ENCODE measurements around the gene POLN.

The POLN gene

DNA sequence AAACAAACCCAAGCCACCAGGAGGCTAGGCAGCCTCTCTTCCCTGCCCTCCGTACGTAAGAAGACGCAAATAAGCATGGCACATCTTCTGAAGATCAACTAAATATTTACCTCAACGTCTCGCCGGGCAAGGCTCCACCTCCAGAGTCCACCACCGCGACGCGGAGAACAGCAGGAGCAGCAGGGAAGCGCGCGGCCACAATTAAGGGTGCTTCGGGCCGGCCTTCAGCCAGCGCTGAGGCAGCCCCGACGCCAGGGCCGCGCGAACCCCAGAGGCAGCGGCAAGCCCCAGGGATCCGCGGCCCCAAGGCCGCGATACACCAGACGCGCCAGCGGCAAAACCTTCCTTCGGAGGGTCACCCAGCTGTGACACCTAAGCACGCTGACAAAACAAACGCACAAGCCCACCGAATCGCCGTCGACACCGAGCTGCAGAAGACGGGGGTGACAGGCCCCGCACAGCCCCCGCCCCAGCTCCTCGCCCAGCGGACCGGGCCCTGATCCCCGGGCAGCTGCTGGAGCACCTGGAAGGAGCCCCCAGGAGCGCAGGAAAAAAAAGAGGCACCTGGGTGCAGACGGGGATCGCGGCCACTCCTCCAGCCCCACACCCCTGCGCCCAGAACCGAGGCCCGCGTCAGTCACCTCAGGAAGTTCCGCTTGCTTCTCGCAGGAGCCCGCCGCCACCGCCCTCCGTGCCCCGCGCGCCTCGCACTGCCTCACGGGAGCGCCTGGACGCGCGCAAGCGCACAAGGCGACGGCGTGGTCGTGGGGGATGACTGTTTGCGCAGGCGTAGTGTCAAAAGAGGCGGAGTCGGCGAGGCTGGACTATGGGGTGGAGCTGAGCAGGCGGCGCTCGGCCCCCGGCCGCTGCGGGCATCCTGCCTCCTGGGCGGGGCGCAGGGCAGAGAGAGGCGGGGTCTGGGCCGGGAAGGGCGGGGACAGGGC is at the start of gene POLN, which contains the start of gene HAUS3:
Gene POLN, minus strand, starts transcription at position 712 of the 944 bp plus-strand sequence. CDS start 12,890 bp downstream, outside the sequence.
Gene HAUS3, minus strand, starts transcription at position 712 of the 944 bp plus-strand sequence. CDS start 1,175 bp downstream, outside the sequence.
- DNase-seq (ENCODE audit: low read depth): peak; percentile 91

DNA sequence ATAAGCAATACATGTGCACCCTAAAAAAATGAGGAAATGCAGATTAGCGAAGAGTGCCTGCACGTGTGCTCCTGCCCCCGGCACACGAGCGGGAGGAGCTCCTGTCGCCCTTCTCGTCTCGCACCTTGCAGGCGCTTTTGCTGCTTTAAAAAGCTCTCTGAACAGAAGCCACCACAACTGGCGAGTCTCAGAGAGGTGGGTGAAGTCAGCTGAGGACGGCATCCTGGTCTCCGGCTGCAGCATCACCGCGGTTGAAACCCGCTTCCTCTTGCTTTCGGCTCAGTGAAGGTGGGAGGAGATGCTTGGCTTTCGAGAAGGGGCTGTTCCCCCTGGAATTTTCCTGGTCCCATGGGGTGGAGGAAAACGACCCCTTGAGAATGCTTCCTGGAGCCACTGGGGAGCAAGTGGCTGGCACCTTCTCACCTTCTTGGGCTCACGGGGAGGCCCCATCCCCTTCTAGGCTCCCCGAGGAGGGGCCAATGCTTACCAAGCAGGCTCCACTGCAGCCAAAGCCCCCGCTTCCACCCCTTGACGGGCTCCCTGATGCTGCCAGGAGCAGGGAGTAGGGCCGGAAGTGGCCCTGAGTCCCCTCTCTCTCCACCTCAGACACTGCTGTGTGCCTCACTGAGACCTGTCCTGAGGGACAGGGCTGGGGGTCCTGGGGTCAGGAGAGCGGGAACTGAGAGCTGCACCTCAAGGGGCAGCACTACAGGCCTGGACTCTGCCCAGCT is 49.2 kb upstream of the POLN start:
- DNase-seq (ENCODE audit: low read depth): no peak

DNA sequence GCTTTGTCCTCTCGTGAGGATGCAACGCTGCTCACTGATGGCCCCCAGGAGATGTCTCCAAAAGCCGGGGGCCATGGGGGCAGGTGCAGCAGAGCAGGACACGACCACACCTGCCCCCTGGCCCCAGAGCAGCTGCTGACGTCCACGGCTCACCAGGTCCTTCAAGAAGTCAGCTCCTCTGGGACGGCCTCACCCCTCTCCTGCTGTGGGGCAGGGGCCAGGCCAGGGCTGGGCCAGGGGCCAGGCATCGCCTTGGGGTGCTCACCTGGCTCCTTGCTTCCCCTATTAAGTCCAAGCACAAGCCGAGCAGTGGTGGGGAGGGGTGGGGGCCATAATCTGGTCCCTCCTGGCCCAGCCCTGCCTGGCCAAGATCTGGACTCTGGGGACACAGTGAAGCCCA is 48.6 kb upstream of the POLN start:
- no peak for DNase-seq (ENCODE audit: low read depth)

DNA sequence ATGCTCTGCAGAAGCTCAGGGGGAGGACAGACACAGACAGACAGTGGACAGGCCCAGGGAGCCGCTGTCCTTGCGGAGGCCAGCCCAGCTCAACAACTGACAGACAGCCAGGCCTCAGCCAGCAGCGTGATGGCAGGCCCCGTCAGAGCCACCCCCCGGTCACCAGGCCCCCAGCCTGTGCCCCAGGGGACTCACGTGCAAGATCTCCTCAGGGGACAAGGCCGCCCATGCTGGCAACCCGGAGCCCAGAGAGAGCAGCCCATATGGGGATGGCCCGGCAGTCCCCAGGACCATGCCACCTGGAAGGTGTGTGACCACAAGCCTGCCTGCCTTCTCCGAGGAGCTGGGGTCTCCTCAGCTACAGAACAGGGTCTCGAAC is 48.0 kb upstream of the POLN start:
- DNase-seq (ENCODE audit: low read depth): no peak

DNA sequence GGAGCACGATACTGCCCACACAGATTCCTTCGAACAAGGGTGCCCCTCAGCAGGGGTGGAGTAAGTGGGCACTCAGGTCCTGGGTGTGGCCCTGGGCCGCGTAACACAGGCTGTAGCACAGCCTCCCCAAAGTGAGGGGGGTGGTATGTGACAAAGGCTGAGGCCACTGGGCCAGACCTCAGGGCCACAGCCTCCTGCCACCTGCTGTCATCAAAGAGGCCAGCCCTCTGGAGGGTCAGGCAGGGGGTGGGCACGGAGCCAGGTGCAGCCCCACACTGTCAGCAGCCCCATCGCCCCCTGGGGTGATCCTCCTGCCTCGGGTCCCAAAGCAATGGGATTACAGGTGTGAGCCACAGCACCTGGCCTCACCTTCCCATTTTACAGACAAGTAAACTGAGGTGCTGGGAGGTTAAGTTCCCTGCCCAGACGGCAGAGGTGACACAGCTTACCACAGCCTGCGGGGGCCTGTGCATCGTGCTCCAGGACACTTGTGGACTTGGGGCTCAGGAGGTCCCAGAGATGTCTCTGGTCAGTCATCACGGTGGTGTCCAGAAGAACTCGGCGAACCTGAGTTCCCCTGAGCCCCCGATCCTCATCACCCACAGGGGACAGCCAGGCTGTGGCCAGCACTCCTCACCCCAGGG is 47.5 kb upstream of the POLN start:
- no peak for DNase-seq (ENCODE audit: low read depth)

DNA sequence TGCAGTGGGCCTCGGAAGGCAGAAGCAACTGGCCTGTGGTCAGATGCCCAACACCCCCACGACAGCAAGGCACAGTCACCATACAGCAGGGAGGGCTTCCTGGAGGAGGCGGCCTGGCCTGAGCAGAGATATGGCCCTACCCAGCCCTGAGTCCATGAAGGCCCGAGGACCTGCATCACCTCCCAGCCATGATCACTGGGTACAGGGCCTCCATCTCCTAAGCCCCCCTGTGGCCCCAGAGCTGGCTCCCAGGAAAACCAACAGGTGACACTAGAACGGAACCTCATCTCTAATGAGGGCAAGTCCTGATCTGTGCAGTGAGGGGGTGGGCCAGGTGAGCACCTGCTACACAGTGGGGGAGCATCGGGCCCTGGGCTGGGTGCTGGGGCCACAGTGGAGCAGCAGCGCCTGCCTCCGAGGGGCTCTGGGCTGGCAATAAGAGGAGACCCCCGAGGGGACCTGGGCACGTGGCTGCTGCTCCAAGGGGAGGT is 46.2 kb upstream of the POLN start:
- DNase-seq (ENCODE audit: low read depth): no peak

DNA sequence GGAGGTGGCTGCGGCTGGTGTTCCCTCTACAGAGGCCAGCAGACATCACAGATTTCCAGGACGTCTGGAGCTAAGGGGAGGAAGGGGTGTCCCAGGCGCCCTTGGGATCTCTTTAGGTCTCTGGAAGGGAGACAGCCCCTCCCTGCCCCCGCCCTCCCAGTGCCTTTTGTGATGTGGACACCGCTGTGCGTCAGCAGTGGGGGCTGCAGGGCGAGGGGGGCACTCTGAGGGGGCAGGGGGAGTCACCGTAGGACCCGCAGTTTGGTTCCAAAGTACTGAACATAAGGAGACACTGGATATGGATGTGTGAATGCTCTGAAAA is 45.6 kb upstream of the POLN start:
- no peak for DNase-seq (ENCODE audit: low read depth)

DNA sequence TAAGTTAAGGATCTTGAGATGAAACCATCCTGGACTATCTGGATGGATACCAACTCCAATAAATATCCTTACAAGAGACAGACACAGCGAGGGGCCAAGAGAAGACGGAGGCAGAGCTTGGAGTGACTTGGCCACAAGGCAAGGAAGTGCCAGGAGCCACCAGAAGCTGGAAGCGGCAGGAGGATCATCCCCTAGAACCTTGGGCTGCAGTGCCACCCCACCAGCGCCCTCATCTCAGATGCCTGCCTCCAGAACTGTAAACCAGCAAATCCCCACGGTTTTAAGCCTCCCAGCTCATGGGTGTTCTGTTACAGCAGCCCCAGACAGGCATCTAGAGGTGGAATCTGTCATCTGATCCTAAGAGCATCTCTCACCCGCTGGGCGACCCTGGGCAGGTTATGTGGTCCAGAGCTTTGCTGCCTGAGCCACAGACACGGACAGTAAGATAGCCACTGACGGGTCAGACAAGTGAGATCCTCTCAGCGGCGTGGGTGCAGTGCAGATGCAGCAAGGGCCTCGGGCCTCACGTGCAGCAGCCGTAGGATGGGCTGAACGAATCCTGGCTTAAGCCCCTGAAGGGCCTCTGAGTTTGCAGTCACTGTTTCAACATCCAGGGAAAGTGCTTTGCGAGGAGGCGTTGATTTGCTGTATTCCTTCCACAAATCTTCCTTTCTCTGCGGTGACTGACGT is 45.1 kb upstream of the POLN start:
- no peak for DNase-seq (ENCODE audit: low read depth)

DNA sequence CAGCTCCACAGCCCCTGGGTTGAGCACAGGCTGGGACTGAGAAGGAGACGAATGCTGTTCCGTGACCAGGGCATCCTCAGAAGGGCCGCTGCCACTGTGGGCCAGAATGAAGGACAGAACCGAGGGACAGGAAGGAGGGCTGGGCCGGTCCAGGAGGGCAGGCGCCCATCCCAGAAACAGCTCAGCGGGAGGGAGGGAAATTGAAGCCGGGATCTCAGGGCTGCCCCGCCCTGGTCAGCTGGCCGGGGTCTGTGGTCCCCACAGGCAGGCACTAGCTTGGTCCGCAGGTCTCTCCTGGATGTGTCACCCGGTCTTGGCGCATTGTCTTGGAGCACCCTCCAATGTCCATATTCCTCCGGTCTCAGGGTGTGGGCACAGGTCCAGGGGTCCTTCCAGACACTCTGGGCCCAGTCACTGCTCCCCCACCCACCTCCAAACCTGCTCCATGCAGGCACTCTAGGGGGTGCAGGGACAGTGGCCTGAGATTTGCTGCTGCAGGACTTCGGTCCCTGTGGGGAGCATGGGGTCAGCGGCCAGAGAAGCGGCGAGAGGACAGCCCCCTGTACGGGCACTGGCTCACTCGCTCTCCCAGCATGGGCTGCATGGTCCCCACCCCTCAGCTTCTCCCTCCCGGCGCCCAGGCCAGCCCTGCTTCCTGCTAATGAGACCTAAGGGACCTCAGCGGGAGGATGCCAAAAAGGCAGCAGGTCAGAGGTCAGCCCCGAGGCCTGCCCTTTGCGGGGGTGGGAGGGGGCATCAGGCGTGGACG is 43.9 kb upstream of the POLN start:
- DNase-seq (ENCODE audit: low read depth): no peak

DNA sequence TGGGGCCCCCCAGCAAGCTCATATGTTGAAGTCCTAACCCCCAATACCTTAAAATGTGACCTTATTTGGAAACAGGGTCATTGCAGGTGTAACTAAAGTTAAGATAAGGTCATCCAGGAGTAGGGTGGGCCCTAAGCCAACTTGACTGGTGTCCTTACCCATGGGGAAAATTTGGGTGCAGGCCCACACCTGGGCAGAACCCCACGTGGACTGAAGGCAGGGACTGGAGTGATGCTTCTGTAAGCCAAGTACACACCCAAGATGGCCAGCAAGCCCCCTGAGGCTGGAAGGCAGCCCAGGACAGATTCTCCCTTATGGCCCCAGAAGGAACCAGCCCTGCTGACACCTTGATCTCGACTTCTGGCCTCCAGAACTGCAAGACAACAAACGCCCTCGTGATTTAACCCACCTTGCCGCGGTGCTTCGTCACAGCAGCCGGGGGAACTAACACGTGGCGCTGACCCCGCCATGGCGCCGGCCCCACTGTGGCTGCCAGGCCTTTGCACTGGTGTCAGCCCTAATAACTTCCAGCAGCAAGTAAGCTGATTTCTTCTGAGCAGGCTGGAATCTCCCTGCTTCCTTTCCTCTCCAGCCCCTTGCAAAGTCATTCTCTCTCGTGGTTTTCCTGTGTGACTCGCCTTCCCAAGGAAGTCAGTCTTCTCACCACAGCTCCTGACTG is 43.2 kb upstream of the POLN start:
- DNase-seq (ENCODE audit: low read depth): peak; percentile 52

DNA sequence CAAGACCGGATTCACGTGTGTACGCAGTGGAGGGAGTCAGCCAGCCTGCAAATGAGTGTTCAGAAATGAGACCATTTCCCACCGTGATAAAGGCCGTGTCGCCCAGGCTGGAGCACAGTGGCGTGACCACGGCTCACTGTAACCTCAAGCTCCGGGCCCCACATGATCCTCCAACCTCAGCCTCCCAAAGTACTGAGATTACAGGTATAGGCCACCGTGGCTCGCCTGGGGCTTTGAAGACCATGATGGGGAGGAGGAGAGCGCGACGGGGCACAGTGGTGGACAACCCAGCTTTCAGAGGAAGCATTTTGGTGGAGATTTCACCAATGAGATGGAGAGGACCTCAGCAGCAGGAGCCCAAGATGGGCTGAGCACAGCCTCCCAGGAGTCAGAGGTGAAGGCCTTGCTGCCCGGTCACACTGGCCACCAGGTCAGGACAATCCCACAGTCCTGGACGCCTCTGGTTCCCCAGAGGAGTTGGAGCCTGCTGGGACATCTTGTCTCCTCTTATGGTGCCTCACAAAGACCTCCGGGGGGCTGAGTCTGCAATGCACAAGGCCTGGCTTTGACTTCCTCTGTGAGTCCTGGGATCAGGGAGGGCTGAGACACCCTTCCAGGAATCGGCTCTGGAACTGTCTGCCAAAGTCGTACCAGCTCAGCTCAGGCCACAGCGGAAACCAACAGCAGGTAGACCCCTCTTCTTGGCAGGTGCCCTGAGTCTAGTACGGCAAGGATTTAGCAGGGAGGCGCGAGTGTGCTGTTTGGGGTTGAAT is 42.4 kb upstream of the POLN start:
- no peak for DNase-seq (ENCODE audit: low read depth)

DNA sequence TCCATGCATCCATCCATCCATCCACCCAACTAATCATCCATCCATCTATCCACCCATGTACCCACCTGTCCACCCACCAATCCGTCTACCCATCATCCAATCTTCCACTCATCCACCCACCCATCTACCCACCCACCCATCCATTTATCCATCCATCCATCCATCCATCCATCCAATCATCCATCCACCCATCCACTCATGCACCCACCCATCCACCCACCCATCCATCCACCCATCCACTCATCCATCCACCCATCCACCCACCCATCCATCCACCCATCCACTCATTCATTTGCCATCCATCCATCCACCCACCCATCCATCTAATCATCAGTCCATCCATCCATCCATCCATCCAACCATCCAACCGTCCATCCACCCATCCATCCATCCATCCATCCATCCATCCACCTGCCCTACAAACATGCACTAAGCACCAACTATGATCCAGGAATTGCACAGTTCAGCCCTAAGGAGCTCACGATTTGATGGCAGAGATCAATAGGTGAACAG is 41.3 kb upstream of the POLN start:
- DNase-seq (ENCODE audit: low read depth): no peak

DNA sequence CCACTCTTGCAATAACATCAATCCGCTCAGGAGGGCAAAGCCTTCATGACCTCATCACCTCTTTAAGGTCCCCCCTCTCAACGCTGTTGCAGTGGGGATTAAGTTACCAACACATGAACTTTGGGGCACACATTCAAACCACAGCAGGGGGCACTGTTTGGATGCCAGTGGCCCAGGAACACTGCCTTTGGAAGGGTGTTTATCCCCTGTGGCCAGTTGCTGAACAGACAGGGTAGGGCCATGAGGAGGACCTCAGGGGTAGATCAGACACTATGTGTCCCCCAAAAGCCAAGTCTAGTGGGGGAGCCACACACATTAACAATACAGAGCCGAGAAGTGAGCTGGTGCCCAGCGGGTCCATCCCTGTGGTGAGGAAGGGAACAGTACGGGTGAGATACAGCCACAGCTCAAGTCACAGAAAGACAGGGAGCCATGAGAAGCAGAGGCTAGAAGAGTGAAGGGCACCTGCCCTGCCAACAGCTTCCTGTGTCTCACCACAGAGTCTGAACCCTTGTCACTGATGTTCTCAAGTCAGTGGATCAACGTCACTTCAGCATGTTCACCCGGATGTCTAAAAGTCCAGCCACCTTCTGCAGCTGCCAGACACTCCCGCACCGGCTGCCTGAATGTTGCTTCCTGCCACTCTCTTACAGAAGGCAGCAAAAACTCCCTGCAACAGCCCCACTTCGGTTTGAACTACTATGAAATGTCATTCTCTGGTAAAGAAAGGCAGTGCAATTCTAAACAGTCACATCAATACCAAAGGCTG is 39.8 kb upstream of the POLN start:
- no peak for DNase-seq (ENCODE audit: low read depth)

DNA sequence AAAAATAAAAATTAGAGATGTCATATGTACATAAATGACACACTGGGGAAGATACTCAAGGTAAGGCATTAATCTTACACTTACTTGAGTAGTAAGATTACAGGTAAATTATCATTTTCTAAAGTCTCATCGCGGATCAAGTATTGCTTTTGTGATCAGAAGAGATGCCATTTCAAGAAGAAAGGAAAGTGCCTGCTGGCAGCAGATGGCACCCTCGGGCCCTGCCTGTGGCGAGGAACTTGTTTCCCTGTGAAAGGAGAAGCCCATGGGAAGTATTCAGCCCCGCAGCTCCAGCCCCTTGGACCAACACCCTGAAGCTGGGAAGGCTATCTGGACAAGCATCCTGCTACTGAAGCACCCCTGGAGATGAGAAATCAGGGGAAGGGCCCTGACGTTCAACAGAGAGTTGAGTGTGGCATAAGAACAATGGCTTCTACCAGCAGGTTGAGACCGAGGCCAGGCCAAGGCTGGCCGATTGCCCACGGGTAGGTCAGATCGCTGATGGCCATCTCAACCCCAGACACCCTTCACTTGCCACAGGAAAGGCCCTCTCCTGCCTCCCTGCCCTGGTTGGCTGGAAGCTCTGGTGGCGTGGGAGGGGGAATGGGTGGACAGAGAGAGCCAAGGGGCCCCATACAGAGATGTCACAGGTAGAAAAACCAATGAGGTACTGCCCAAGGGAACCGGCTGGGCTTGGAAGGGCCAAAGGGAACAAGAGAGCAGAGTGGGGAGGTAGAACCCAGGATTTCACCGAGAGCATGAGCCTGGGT is 38.8 kb upstream of the POLN start:
- no peak for DNase-seq (ENCODE audit: low read depth)

DNA sequence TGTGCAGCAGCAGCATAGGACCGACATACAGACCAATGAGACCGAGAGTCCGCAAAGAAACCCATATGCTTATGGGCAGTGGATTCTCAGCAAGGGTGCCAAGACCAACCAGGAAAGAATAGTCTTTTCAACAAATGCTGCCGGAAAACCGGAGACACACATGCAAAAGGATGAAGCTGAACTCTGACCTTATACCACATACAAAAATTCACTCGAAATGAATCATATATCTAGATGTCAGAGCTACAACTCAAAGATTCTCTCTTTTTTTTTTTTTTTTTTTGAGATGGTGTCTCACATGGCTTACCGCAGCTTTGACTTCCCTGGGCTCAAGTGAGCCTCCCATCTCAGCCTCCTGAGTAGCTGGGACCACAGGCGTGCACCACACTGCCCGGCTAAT is 36.0 kb upstream of the POLN start:
- no peak for DNase-seq (ENCODE audit: low read depth)

DNA sequence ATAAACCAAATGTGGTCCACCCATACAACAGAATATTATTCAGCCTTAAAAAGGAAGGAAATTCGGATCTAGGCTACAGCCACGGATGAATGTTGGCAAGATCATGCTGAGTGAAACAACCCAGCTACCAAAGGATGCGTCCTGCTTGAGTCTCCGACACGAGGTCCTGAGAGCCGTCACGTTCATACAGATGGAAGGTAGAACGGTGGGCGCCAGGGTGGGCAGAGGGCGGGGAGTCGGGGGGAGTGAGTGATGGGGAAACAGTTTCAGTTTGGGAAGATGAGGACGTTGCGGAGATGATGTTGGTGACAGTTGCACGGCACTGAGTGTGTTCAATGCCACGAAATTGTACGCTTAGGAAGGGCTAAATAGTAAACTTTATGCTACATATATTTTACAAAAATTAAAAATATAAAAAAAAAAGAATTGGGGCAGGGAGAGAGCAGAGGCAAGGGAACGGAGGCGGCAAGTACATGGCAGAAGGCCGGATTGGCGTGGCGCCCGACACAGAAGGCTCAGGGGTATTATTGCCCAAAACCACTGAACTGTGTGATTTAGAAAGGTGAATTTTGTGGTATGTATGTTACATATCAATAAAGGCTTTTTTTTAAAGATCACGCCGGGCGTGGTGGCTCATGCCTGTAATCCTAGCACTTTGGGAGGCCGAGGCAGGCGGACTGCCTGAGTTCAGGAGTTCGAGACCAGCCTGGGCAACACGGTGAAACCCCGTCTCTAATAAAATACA is 34.8 kb upstream of the POLN start:
- no peak for DNase-seq (ENCODE audit: low read depth)

DNA sequence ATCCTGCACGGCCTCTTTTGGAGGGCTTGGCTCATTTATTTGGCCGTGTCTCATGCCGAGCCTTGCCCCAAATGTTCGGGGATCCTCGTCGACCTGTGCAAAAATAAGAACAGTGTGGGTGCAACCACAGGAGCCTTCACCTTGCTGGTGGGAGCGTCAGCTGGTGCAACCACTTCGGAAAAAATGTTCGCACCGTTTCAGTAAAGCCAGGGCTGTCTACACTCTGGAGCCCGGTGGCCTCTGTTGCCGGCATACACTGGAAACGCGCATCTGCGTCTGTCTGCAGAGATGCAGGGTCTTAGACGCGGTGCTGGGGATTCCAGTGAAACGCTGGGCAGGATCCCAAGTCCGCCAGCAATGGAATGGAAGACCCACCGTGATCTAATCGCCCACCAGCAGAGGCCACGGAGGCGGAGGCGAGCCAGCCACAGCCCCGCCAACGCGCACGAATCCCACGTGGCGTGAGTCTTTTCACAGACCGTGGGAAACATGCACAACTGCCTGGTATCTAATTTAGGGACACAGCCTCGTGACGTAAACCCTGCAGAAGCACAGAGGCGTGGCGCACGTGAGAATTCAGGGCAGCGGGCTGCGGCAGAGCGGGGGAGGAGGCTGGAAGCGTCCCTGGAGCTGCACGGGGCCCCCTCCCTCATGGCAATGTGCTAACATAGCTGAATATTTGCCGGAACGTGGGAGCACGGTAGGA is 33.8 kb upstream of the POLN start:
- no peak for DNase-seq (ENCODE audit: low read depth)

Measured in HS-5 (cell line).